Mononuclear cell (primary cell): Measurements from ENCODE around the gene MAG. TPM values are rescaled to one million over a fixed set of nuclear protein-coding genes. Genes with fewer than 3 reads are reported as not detected.
"Not testable (repeated sequence)": the region's sequence is repeated elsewhere in the genome, so short reads cannot be mapped to it uniquely, and the experiment has no call there.

Source experiments
- H3K27me3 ChIP-seq: 2 replicates; pipeline ENCODE4 v1.6.0; 2011; ENCODE audit warnings: low read length, control low read depth; ENCODE audit not compliant: insufficient read depth
- H3K4me1 ChIP-seq: 2 replicates; pipeline ENCODE4 v1.5.1; 2011; ENCODE audit warnings: mild to moderate bottlenecking, low read length, control low read depth; ENCODE audit not compliant: insufficient read depth
- H3K4me3 ChIP-seq: 2 replicates; pipeline ENCODE4 v1.5.1; 2011; ENCODE audit warnings: mild to moderate bottlenecking, low read length, moderate library complexity
- H3K9me3 ChIP-seq: 2 replicates; pipeline ENCODE4 v1.5.1; 2011; ENCODE audit warnings: low read depth, mild to moderate bottlenecking, control low read depth, low read length
- total RNA-seq: library from RNA; depleted of rRNA; stranded (reverse); fragments of >200 nt; gene quantifications from one replicate; pipeline ENCODE4 v1.2.3, GENCODE V29; 2012

Gene MAG
- total RNA-seq, 1 donor = not detected

GRCh38 chr19:35347171-35347929 is 55.4 kb downstream of the MAG start, which contains the start of gene FFAR1:
Gene FFAR1 (plus strand): TSS chr19:35347902. CDS start chr19:35351552, 3,650 bp downstream.
- H3K4me1 ChIP-seq = peaks cover 39% of the 10 kb centered on the region
- H3K27me3 ChIP-seq = no peaks in the 10 kb centered on the region
- H3K4me3 ChIP-seq = no peak within 1 kb of the TSS
- no peaks in the 10 kb centered on the region for H3K9me3 ChIP-seq

DNA sequence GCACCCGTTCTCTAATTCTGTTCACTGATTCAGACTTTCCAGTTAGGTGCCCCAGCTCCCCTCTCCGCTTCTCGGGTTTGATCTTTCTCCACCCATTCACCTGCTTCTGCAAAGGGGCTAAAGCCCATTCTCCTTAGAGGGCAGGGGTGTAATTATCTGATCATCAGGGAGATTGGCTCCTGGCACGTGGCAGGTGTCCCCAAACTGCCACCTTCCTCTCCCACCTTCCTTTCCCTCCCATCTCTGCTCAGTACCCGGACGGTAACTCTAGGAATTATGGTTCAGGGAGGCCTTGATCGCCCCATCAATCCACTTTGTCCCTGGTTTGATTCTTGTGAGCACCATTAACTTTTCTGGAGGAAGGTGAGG is 56.0 kb downstream of the MAG start:
- Histone ChIP-seq H3K4me1 (peaks cover 44% of the 10 kb centered on the region), H3K4me3 (no peak overlapping the region), H3K27me3 (no peaks in the 10 kb centered on the region)

DNA sequence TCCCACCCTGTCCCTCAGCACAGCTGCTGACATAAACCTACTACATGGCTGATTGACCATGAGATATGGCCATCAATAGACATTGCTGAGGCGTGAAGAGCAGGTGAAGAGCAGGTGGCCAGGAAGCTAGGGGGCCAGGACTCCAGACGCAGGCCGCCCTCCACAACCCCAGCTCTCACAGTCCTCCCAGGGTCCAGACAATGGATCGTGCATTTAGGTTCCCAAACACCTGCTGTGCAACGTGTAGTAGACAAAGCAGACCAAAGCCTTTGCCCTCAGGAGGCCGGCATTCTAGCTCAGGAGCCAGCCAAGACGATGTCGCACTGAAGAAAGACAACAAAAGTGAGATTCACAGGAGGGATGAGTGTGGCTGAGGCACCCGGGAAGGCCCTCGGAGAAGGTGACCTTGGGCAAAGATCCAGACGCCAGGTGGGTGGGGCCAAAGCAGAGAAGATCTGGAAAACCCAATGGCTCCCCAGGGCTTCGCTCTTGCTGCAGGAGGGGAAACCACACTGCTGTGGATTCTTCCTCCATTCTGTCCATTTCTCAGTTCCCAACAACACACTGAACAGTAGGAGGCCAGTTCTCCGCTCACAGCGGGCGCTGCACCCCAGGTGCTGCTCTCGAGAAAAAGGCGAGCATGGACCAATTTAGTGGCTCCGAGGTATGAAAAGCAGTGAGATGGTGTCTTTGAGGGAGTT is 57.1 kb downstream of the MAG start:
- peaks cover 49% of the 10 kb centered on the region for H3K4me1 ChIP-seq
- H3K27me3 ChIP-seq = no peaks in the 10 kb centered on the region

More for the DNA sequence above, 56.0 kb downstream of the MAG start:
- no peaks in the 10 kb centered on the region for H3K9me3 ChIP-seq

DNA sequence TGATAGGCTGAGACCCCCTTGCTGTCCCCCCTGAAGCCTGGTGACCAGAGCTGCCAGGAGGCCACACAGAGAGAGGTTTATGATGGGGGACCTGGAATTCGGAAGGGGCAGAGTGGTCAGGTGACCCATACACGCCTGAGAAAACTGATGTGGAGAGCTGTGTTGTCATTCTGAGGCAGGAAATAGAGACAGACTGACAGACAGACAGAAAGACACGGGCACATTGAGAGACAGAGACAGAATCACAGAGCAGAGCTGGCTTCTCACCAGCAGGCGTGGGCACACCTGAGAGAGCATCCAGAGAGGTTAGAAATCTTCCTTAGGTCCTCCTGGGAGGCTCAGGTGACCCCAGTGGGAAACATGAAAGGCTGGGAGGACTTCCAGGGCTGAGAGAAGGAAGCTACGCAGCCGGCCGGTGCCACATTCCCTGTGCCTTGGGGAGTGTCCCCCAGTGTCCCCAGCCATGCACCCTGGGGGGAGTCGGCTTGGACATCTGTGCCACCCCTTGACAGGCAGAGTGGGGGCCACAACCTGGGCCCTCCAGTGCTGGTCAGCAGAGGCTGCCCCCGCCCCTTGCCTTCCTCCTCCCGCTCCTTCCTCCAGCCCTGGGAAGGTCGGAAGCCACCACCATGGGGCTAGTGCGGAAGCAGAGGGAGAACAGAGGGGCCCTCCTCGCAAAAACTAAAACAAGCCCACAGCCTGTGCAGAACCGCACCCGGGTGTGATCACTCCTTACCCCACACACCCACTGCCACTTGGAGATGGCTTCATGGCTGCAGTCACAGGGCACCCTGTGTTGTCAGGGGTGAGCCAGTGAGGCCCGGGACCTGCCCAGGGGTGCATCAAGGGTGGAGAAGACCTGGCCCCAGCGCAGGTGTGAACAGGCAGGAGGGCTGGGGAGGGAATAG is 57.9 kb downstream of the MAG start:
- Histone ChIP-seq H3K4me1 (peaks cover 49% of the 10 kb centered on the region), H3K9me3 (no peaks in the 10 kb centered on the region), H3K4me3 (no peak overlapping the region), H3K27me3 (no peaks in the 10 kb centered on the region)

More for the DNA sequence above, 57.1 kb downstream of the MAG start:
- Histone ChIP-seq H3K9me3 (no peaks in the 10 kb centered on the region), H3K4me3 (no peak overlapping the region)

- peaks cover 47% of the 10 kb centered on the region for H3K4me1 ChIP-seq
- no peaks in the 10 kb centered on the region for H3K9me3 ChIP-seq
- H3K4me3 ChIP-seq = no peak overlapping the region
- H3K27me3 ChIP-seq = no peaks in the 10 kb centered on the region
These were observed 58.6 kb downstream of the MAG start for GRCh38 chr19:35350591-35350990.

GRCh38 chr19:35351411-35352176 is 59.6 kb downstream of the MAG start:
- H3K27me3 ChIP-seq = no peaks in the 10 kb centered on the region
- H3K4me1 ChIP-seq = peaks cover 37% of the 10 kb centered on the region
- no peaks in the 10 kb centered on the region for H3K9me3 ChIP-seq

GRCh38 chr19:35352177-35352447 is 60.2 kb downstream of the MAG start:
- H3K9me3 ChIP-seq = no peaks in the 10 kb centered on the region

More at GRCh38 chr19:35351411-35352176, 59.6 kb downstream of the MAG start:
- H3K4me3 ChIP-seq = no peak overlapping the region

GRCh38 chr19:35352448-35353304 is 60.7 kb downstream of the MAG start:
- H3K27me3 ChIP-seq = no peaks in the 10 kb centered on the region
- H3K4me3 ChIP-seq = no peak overlapping the region
- H3K9me3 ChIP-seq = no peaks in the 10 kb centered on the region
- H3K4me1 ChIP-seq = peaks cover 30% of the 10 kb centered on the region

More at GRCh38 chr19:35352177-35352447, 60.2 kb downstream of the MAG start:
- peaks cover 32% of the 10 kb centered on the region for H3K4me1 ChIP-seq
- no peak overlapping the region for H3K4me3 ChIP-seq
- no peaks in the 10 kb centered on the region for H3K27me3 ChIP-seq

DNA sequence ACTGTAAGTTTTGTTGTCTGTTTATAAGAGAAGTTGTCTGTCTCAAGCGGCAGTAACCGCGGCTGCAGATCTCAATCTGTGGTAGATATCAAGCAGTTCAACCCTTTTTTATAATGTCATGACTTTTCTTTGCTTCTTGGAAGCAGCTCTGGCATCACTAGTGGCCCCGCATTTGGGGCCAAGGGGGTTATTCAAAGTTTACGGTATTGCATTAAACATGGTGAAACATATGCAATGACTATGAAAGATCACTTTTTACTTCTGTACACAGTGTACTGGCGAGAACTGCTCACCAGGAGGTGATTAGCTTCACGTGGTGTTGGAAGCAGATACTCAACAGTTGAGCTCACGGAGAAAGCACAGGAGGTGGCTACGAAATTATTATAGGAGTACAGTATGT is 61.7 kb downstream of the MAG start:
- Histone ChIP-seq H3K4me1 (peaks cover 28% of the 10 kb centered on the region), H3K4me3 (no peak overlapping the region)

DNA sequence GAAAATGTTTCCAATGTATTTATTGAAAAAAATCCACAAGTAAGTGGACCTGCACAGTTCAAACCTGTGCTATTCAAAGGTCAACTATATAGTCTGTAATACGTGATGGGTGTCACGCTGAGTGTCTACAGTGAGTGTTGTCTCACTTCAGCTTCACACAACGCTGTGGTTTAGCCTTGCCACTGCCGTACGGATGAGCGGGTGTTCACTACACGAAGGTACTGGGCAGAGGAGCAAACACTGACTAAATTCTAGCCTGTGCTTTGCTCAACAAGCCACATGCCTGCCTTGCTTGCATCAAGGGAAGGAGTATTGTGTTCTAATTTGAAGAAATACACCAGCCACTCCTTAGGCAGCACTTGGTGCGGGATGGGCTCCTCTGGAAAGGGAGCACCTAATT is 62.9 kb downstream of the MAG start:
- Histone ChIP-seq H3K9me3 (no peaks in the 10 kb centered on the region), H3K4me3 (no peak overlapping the region), H3K27me3 (no peaks in the 10 kb centered on the region), H3K4me1 (peaks cover 22% of the 10 kb centered on the region)

More for the DNA sequence above, 61.7 kb downstream of the MAG start:
- Histone ChIP-seq H3K27me3 (no peaks in the 10 kb centered on the region), H3K9me3 (no peaks in the 10 kb centered on the region)

DNA sequence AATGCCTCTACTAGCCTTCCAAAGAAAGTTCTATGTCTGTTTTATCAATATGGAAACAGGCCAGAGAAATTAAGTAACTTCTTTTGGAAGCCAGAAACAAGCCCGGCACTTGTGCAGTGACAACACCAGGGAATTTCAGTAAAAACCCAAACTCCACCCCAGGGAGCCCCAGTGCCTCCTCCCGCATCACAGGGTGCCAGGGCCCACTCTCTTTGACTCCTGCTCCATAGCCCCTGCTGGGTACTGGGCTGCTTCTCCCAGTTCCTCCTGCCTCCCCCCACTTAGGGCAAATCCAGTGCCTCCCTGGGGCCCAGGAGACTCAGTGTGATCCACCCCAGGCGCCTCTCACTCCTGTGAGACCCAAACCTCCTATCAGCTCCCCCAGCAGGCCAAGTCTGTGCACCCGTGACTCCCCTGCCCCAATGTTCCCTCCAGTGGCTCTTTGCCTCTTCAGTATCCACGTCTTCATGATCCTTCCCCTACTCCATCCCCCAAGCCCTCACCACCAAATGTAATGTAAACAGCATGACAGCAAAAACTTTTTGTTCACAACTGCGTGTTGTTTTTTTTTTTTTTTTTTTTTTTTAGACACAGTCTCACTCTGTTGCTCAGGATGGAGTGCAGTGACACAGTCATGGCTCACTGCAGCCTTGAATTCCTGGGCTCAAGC is 64.0 kb downstream of the MAG start:
- no peaks in the 10 kb centered on the region for H3K27me3 ChIP-seq
- H3K9me3 ChIP-seq = no peaks in the 10 kb centered on the region
- peaks cover 22% of the 10 kb centered on the region for H3K4me1 ChIP-seq
- H3K4me3 ChIP-seq = no peak overlapping the region

DNA sequence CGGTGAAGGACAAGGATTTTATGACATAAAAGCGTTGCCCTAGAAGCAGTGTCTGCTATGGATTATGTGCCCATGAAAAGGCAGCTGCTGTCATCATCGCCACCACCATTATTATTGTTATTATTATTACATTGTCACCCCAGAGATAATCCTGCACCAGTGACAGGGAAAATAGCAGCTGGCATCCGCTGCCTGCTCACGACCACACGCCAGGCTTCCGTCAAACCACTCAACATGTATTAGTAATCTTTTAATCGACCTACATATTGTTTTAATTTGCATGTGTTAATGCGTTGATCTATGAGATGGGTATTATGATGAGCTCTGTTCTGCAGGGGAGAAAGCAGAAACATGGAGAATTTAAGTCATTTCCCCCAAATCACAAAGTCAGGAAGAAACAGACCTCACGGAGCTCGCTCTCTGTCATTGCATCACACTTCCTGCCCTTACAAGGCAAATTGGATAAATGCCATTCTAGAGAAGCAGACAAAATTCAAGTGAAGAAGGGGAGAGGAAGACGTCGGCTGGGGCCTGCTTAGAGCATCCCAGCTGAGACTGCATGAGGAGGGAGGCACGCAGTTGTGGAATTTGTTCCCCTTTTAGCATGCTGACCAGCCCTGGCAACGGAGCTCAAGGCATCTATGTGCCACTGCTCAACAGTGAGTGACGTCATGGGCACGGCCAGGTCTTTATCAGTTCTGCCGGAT is 66.1 kb downstream of the MAG start, which contains the start of gene FFAR3:
Gene FFAR3, plus strand, starts transcription at position 594 of the 707 bp plus-strand sequence. CDS start 431 bp downstream, outside the sequence.
- H3K27me3 ChIP-seq = no peaks in the 10 kb centered on the region
- H3K9me3 ChIP-seq = no peaks in the 10 kb centered on the region
- H3K4me3 ChIP-seq = no peak within 1 kb of the TSS

DNA sequence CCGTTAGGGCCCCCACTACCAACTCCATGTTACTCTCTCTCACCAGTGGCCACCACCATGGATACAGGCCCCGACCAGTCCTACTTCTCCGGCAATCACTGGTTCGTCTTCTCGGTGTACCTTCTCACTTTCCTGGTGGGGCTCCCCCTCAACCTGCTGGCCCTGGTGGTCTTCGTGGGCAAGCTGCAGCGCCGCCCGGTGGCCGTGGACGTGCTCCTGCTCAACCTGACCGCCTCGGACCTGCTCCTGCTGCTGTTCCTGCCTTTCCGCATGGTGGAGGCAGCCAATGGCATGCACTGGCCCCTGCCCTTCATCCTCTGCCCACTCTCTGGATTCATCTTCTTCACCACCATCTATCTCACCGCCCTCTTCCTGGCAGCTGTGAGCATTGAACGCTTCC is 66.9 kb downstream of the MAG start:
- not testable (repeated sequence) for H3K27me3 ChIP-seq, H3K9me3 ChIP-seq, H3K4me3 ChIP-seq
- H3K4me1 ChIP-seq = peaks cover 11% of the 10 kb centered on the region

More for the DNA sequence above, 66.1 kb downstream of the MAG start, which contains the start of gene FFAR3:
- H3K4me1 ChIP-seq = peaks cover 15% of the 10 kb centered on the region
